Skin epidermis (tissue), 12 donors: ENCODE data around the gene TSPAN18.

Experiments
- H3K27ac ChIP-seq, 21 experiments: fragments of 200-600 bp; sonication (generic) in 11 of 21; one replicate each; pipeline ENCODE4 v1.5.0; 2020; ENCODE audit warnings: mild to moderate bottlenecking in 3 of 21, inconsistent platforms in 2 of 21, moderate library complexity in 2 of 21
- H3K4me3 ChIP-seq, 7 experiments: fragments of 200-600 bp; sonication (generic) in 2 of 7; one replicate each; pipeline ENCODE4 v1.5.0; 2020; ENCODE audit warnings: inconsistent platforms in 2 of 7, mild to moderate bottlenecking in 2 of 7, moderate library complexity in 1 of 7

The TSPAN18 gene

GRCh38 chr11:44773351-44773965 lies 46.7 kb downstream of the TSPAN18 start:
- H3K27ac ChIP-seq: peak overlapping the region in 6 of 21 experiments; percentile 7 to 57 (median 20)
- no peak overlapping the region for H3K4me3 ChIP-seq

- Histone ChIP-seq H3K4me3 (no peak overlapping the region), H3K27ac (peak overlapping the region in 6 of 21 experiments; percentile 7 to 57 (median 20))
These were observed 47.3 kb downstream of the TSPAN18 start for GRCh38 chr11:44774108-44774507.

GRCh38 chr11:44774731-44775130 lies 48.0 kb downstream of the TSPAN18 start:
- Histone ChIP-seq H3K4me3 (no peak overlapping the region), H3K27ac (peak overlapping the region in 1 of 21 experiments; percentile 9)

GRCh38 chr11:44775366-44775984 lies 48.7 kb downstream of the TSPAN18 start:
- H3K27ac ChIP-seq: no peak overlapping the region
- no peak overlapping the region for H3K4me3 ChIP-seq

GRCh38 chr11:44775985-44776446 lies 49.3 kb downstream of the TSPAN18 start:
- no peak overlapping the region for H3K27ac ChIP-seq
- no peak overlapping the region for H3K4me3 ChIP-seq

- Histone ChIP-seq H3K27ac (no peak overlapping the region), H3K4me3 (no peak overlapping the region)
These were observed 49.9 kb downstream of the TSPAN18 start for GRCh38 chr11:44776551-44777208.

GRCh38 chr11:44777209-44778194 lies 50.7 kb downstream of the TSPAN18 start:
- no peak overlapping the region for H3K27ac ChIP-seq

GRCh38 chr11:44778195-44779100 lies 51.7 kb downstream of the TSPAN18 start:
- Histone ChIP-seq H3K27ac (no peak overlapping the region), H3K4me3 (no peak overlapping the region)

More at GRCh38 chr11:44777209-44778194, 50.7 kb downstream of the TSPAN18 start:
- H3K4me3 ChIP-seq: no peak overlapping the region

GRCh38 chr11:44779736-44780520 lies 53.2 kb downstream of the TSPAN18 start:
- H3K27ac ChIP-seq: no peak overlapping the region
- no peak overlapping the region for H3K4me3 ChIP-seq

GRCh38 chr11:44780940-44781631 lies 54.3 kb downstream of the TSPAN18 start:
- H3K27ac ChIP-seq: no peak overlapping the region

GRCh38 chr11:44781655-44782054 lies 54.9 kb downstream of the TSPAN18 start:
- Histone ChIP-seq H3K4me3 (no peak overlapping the region), H3K27ac (no peak overlapping the region)

More at GRCh38 chr11:44780940-44781631, 54.3 kb downstream of the TSPAN18 start:
- no peak overlapping the region for H3K4me3 ChIP-seq

- Histone ChIP-seq H3K27ac (no peak overlapping the region), H3K4me3 (no peak overlapping the region)
These were observed 55.7 kb downstream of the TSPAN18 start for GRCh38 chr11:44782478-44782877.

GRCh38 chr11:44784436-44784760 lies 57.6 kb downstream of the TSPAN18 start:
- Histone ChIP-seq H3K27ac (peak overlapping the region in 2 of 21 experiments; percentile 2 to 12), H3K4me3 (no peak overlapping the region)

- Histone ChIP-seq H3K4me3 (no peak overlapping the region), H3K27ac (no peak overlapping the region)
These were observed 58.1 kb downstream of the TSPAN18 start for GRCh38 chr11:44784851-44785250.

- Histone ChIP-seq H3K4me3 (no peak overlapping the region), H3K27ac (no peak overlapping the region)
These were observed 59.3 kb downstream of the TSPAN18 start for GRCh38 chr11:44785856-44786607.

- no peak overlapping the region for H3K4me3 ChIP-seq
- H3K27ac ChIP-seq: no peak overlapping the region
These were observed 60.3 kb downstream of the TSPAN18 start for GRCh38 chr11:44787070-44787469.

- H3K27ac ChIP-seq: no peak overlapping the region
These were observed 61.2 kb downstream of the TSPAN18 start for GRCh38 chr11:44787981-44788380.

More at GRCh38 chr11:44787981-44788380, 61.2 kb downstream of the TSPAN18 start:
- H3K4me3 ChIP-seq: no peak overlapping the region
